ENCODE results near the gene DLG2. TPM values are rescaled to one million over a fixed set of nuclear protein-coding genes. Genes with fewer than 3 reads are reported as not detected.

DLG2 gene
- total and polyA plus RNA-seq, 2 donors: 3.4 to 42.4 TPM

GRCh38 chr11:83493034-83493433, 2134.1 kb downstream of the DLG2 start:
- no peaks in the 10 kb centered on the region for H3K4me1 ChIP-seq (ENCODE audit: insufficient read depth)
- no peak for DNase-seq (ENCODE audit: extremely low spot score)
- 60% methylated on average over 1 of the region's 1 CpG for WGBS
- no peaks in the 10 kb centered on the region for H3K36me3 ChIP-seq (ENCODE audit: insufficient read depth)
- H3K4me3 ChIP-seq (ENCODE audit: low read depth, low read length): no peak overlapping the region
- H3K27ac ChIP-seq (ENCODE audit: low read depth): no peak overlapping the region

DNA sequence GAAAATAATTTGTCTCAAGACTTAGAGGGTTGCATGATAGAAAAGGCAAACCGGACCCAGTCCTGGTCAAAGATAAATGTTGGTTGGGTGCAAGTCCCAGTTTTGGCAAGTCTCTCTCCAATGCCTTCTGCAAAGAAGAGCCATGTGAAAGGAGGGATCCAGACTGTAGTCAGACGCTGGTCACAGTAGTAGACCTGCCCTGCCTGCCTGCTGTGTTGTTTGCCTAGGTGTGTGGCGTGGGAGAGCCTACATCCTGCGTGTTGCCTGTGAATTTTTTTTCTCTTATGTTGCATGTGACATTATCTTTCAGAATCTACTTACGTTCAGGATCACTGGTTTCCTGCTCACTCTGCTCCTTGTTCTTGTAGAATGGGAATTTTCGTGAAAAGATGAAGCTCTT, 2143.3 kb downstream of the DLG2 start:
- Histone ChIP-seq H3K27ac (ENCODE audit: low read depth) (no peak overlapping the region), H3K36me3 (ENCODE audit: insufficient read depth) (no peaks in the 10 kb centered on the region), H3K4me1 (ENCODE audit: insufficient read depth) (no peaks in the 10 kb centered on the region), H3K4me3 (ENCODE audit: low read depth, low read length) (no peak overlapping the region)
- 80% methylated on average over 6 of the region's 6 CpGs for WGBS
- no peak for DNase-seq (ENCODE audit: extremely low spot score)

DNA sequence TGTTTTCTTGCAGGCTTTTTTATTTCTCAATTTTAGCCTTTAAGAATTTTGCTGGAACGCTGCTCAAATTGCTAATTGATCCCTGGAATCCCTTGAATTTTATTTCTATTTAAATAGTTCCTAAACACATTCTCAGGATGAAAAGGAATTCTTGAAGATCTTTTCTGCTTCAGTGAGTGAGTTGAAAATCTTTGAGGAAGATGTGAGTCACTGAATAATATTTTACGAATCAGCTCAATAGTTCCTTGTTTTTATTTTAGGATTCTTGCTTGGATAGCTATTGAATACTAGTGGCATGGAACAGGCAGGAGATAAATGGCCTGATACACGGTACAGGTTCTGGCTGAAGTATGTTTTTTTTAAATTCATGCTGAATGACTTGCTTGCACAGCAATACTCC, 2146.3 kb downstream of the DLG2 start:
- no peaks in the 10 kb centered on the region for H3K36me3 ChIP-seq (ENCODE audit: insufficient read depth)
- no peak for DNase-seq (ENCODE audit: extremely low spot score)
- H3K4me3 ChIP-seq (ENCODE audit: low read depth, low read length): no peak overlapping the region
- no peaks in the 10 kb centered on the region for H3K4me1 ChIP-seq (ENCODE audit: insufficient read depth)
- no peak overlapping the region for H3K27ac ChIP-seq (ENCODE audit: low read depth)
- WGBS: 61% methylated on average over 3 of the region's 3 CpGs

DNA sequence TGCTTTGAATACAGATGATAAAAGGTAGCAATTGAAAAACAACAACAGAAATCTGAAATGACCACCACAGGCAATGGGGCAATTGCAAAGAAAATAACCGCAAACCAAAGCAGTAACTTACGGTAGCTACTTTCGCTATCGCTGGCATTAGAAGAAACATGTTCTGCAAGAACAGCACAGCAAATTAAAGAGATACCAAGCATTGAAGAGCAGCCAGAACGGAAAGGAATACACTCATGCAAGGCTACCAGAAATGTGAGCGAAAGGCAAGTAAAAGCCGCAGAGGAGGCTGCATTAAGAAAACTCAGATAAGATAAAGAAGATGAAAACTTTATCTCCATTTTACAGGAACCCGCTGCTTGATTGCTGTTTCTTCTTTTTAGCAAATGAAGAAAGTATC, 2146.9 kb downstream of the DLG2 start:
- H3K36me3 ChIP-seq (ENCODE audit: insufficient read depth): no peaks in the 10 kb centered on the region
- no peak overlapping the region for H3K4me3 ChIP-seq (ENCODE audit: low read depth, low read length)
- DNase-seq (ENCODE audit: extremely low spot score): no peak
- 73% methylated on average over 8 of the region's 8 CpGs for WGBS
- no peaks in the 10 kb centered on the region for H3K4me1 ChIP-seq (ENCODE audit: insufficient read depth)
- H3K27ac ChIP-seq (ENCODE audit: low read depth): no peak overlapping the region

DNA sequence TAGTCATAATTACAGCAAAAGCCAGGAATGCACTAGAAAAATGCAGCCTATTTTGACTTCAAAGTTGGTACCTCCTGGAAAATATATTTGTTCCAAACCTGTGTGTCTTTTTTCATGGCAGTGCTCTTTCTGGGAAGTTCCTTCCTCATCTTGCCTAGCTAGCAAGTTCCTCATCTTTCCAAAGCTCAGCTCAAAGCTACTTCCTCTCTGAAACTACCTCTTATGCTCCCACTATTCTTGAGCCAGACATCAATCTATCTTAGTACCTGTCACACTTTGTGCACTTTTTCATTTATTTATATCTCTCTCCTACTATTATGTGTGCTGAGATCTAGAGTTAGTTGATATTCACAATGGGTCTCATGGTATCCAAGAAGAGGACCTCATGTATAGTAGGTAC, 2149.4 kb downstream of the DLG2 start:
- DNase-seq (ENCODE audit: extremely low spot score): no peak
- no peaks in the 10 kb centered on the region for H3K4me1 ChIP-seq (ENCODE audit: insufficient read depth)
- H3K27ac ChIP-seq (ENCODE audit: low read depth): no peak overlapping the region
- no peaks in the 10 kb centered on the region for H3K36me3 ChIP-seq (ENCODE audit: insufficient read depth)
- no peak overlapping the region for H3K4me3 ChIP-seq (ENCODE audit: low read depth, low read length)

GRCh38 chr11:83475760-83476159, 2151.4 kb downstream of the DLG2 start:
- Histone ChIP-seq H3K4me3 (ENCODE audit: low read depth, low read length) (no peak overlapping the region), H3K4me1 (ENCODE audit: insufficient read depth) (no peaks in the 10 kb centered on the region), H3K36me3 (ENCODE audit: insufficient read depth) (no peaks in the 10 kb centered on the region), H3K27ac (ENCODE audit: low read depth) (no peak overlapping the region)
- no peak for DNase-seq (ENCODE audit: extremely low spot score)
- 82% methylated on average over 3 of the region's 3 CpGs for WGBS

- 92% methylated on average over 3 of the region's 3 CpGs for WGBS
- DNase-seq (ENCODE audit: extremely low spot score): no peak
- Histone ChIP-seq H3K4me1 (ENCODE audit: insufficient read depth) (no peaks in the 10 kb centered on the region), H3K36me3 (ENCODE audit: insufficient read depth) (no peaks in the 10 kb centered on the region), H3K4me3 (ENCODE audit: low read depth, low read length) (no peak overlapping the region), H3K27ac (ENCODE audit: low read depth) (no peak overlapping the region)
Measured at GRCh38 chr11:83473743-83474142, 2153.4 kb downstream of the DLG2 start.

- Histone ChIP-seq H3K36me3 (ENCODE audit: insufficient read depth) (no peaks in the 10 kb centered on the region), H3K4me3 (ENCODE audit: low read depth, low read length) (no peak overlapping the region), H3K27ac (ENCODE audit: low read depth) (no peak overlapping the region), H3K4me1 (ENCODE audit: insufficient read depth) (no peaks in the 10 kb centered on the region)
- no peak for DNase-seq (ENCODE audit: extremely low spot score)
Measured at GRCh38 chr11:83472806-83473205, 2154.3 kb downstream of the DLG2 start.

GRCh38 chr11:83471831-83472727, 2155.1 kb downstream of the DLG2 start:
- WGBS: 78% methylated on average over 5 of the region's 5 CpGs

GRCh38 chr11:83467837-83468236, 2159.3 kb downstream of the DLG2 start:
- H3K4me1 ChIP-seq (ENCODE audit: insufficient read depth): no peaks in the 10 kb centered on the region
- no peaks in the 10 kb centered on the region for H3K36me3 ChIP-seq (ENCODE audit: insufficient read depth)
- H3K4me3 ChIP-seq (ENCODE audit: low read depth, low read length): no peak overlapping the region
- no peak overlapping the region for H3K27ac ChIP-seq (ENCODE audit: low read depth)
- DNase-seq (ENCODE audit: extremely low spot score): no peak
- WGBS: 98% methylated on average over 1 of the region's 1 CpG

More at GRCh38 chr11:83471831-83472727, 2155.1 kb downstream of the DLG2 start:
- Histone ChIP-seq H3K4me3 (ENCODE audit: low read depth, low read length) (no peak overlapping the region), H3K36me3 (ENCODE audit: insufficient read depth) (no peaks in the 10 kb centered on the region), H3K4me1 (ENCODE audit: insufficient read depth) (no peaks in the 10 kb centered on the region), H3K27ac (ENCODE audit: low read depth) (no peak overlapping the region)
- DNase-seq (ENCODE audit: extremely low spot score): no peak

DNA sequence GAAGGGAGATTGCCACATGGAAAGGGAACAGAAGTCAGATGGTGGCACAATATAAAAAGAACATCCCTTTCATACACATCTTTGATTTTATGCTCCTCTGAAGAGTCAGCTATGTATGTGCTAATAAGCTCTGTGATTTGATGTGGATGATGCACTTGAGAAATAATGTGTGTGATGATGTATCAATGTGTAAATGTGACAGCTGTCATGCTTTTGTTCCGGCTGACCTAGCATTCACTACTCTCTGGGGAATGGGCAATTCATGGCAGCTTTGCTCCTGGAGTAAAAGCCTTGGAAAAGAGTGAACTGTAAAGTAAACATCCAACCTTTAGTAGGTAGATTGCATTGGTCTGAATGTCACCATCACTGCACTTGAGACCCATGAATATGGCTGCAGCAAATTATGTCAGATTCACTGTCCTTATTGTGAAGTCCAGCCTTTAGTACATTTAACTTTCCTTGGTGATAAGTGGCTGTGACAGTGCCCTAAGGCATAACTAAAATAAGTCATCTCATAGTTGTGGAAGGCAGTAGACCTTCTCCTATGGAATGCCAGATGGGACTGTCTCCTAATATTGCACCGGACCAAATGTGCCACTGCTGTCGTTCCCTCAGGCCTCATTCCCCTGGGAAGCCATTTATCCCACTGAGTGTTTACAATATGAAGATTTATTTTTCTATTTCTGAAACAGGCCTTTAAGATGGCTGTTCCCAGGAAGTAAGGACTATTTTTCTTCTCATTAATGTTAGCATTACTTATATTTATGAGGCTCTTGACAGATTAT, 2162.8 kb downstream of the DLG2 start:
- DNase-seq (ENCODE audit: extremely low spot score): no peak
- no peaks in the 10 kb centered on the region for H3K36me3 ChIP-seq (ENCODE audit: insufficient read depth)
- no peak overlapping the region for H3K4me3 ChIP-seq (ENCODE audit: low read depth, low read length)
- 76% methylated on average over 3 of the region's 3 CpGs for WGBS
- H3K27ac ChIP-seq (ENCODE audit: low read depth): no peak overlapping the region
- H3K4me1 ChIP-seq (ENCODE audit: insufficient read depth): no peaks in the 10 kb centered on the region

GRCh38 chr11:83459798-83460197, 2167.3 kb downstream of the DLG2 start:
- no peaks in the 10 kb centered on the region for H3K36me3 ChIP-seq (ENCODE audit: insufficient read depth)
- no peaks in the 10 kb centered on the region for H3K4me1 ChIP-seq (ENCODE audit: insufficient read depth)
- 88% methylated on average over 1 of the region's 1 CpG for WGBS
- no peak for DNase-seq (ENCODE audit: extremely low spot score)
- no peak overlapping the region for H3K4me3 ChIP-seq (ENCODE audit: low read depth, low read length)
- H3K27ac ChIP-seq (ENCODE audit: low read depth): no peak overlapping the region

DNA sequence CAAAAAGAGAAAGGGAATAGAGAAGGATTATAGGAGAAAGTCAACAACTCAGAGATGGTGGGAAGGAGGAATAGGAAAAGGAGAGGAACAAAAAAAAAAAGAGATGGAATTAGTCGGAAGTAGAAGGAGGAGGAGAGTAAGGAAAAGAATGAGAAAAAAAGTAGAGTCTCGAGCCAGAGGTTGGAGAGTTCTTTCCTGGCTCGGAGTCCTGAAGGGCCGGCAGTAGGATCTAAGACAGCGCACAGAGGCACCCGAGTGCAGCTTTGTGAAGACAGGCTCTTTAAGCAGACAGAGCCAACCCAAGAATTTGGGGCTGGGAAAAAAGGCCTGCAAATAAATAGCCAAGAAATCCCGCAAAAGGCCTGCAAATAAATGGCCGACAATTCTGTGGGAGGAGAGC, 2170.6 kb downstream of the DLG2 start:
- H3K27ac ChIP-seq (ENCODE audit: low read depth): no peak overlapping the region

GRCh38 chr11:83456075-83456474, 2171.1 kb downstream of the DLG2 start:
- WGBS: 77% methylated on average over 11 of the region's 11 CpGs
- peak; percentile 13 for DNase-seq (ENCODE audit: extremely low spot score)
- Histone ChIP-seq H3K36me3 (ENCODE audit: insufficient read depth) (no peaks in the 10 kb centered on the region), H3K4me1 (ENCODE audit: insufficient read depth) (no peaks in the 10 kb centered on the region), H3K4me3 (ENCODE audit: low read depth, low read length) (no peak overlapping the region), H3K27ac (ENCODE audit: low read depth) (no peak overlapping the region)

More for the DNA sequence above, 2170.6 kb downstream of the DLG2 start:
- DNase-seq (ENCODE audit: extremely low spot score): no peak
- no peaks in the 10 kb centered on the region for H3K4me1 ChIP-seq (ENCODE audit: insufficient read depth)
- H3K4me3 ChIP-seq (ENCODE audit: low read depth, low read length): no peak overlapping the region
- no peaks in the 10 kb centered on the region for H3K36me3 ChIP-seq (ENCODE audit: insufficient read depth)
- WGBS: 75% methylated on average over 8 of the region's 8 CpGs
